SK-N-SH treated with all-trans-retinoic acid at 6 μM for 48 hours (cell line): Measurements from ENCODE around the gene NARS2.

Experiments used
- ATAC-seq: fragments of 200-7000 bp; cut with Tn5 transposase; 3 replicates; pipeline ENCODE4 v1.9.1; 2020; ENCODE audit warnings: mild to moderate bottlenecking, moderate library complexity
- ARNTL ChIP-seq: fragments of 450-650 bp; formaldehyde crosslinking; IDR thresholded peaks from 2 replicates; pipeline ENCODE4 v1.5.0; 2020; ENCODE audit warnings: low read depth, mild to moderate bottlenecking, moderate library complexity, borderline replicate concordance
- BACH2 ChIP-seq: fragments of 250-450 bp; sonication (Bioruptor Pico); IDR thresholded peaks from 2 replicates; pipeline ENCODE4 v1.9.0; 2021; ENCODE audit warnings: mild to moderate bottlenecking, borderline replicate concordance
- ESRRG ChIP-seq: fragments of 250-450 bp; sonication (Bioruptor Pico); IDR thresholded peaks from 2 replicates; pipeline ENCODE4 v1.6.1; 2021; ENCODE audit warnings: mild to moderate bottlenecking
- GLIS3 ChIP-seq: fragments of 250-450 bp; sonication (Bioruptor Pico); IDR thresholded peaks from 2 replicates; pipeline ENCODE4 v1.5.0; 2020; ENCODE audit warnings: mild to moderate bottlenecking, moderate library complexity
- ISL1 ChIP-seq: fragments of 250-450 bp; sonication (Bioruptor Pico); IDR thresholded peaks from 2 replicates; pipeline ENCODE4 v2.1.2; 2022; ENCODE audit warnings: mild to moderate bottlenecking, moderate library complexity
- OSR1 ChIP-seq: fragments of 250-450 bp; sonication (Bioruptor Pico); IDR thresholded peaks from 2 replicates; pipeline ENCODE4 v1.8.0; 2022; ENCODE audit warnings: moderate library complexity, mild to moderate bottlenecking, inconsistent platforms
- POU6F1 ChIP-seq: fragments of 250-450 bp; sonication (Bioruptor Pico); IDR thresholded peaks from 2 replicates; pipeline ENCODE4 v1.8.0; 2021; ENCODE audit warnings: low read depth, mild to moderate bottlenecking, moderate library complexity, borderline replicate concordance
- PPARA ChIP-seq: fragments of 250-450 bp; sonication (Bioruptor Pico); IDR thresholded peaks from 2 replicates; pipeline ENCODE4 v1.5.0; 2020; ENCODE audit warnings: mild to moderate bottlenecking, borderline replicate concordance
- RARB ChIP-seq: fragments of 250-450 bp; sonication (Bioruptor Pico); IDR thresholded peaks from 2 replicates; pipeline ENCODE4 v1.8.0; 2021; ENCODE audit warnings: mild to moderate bottlenecking, moderate library complexity
- SNAI2 ChIP-seq: fragments of 250-450 bp; sonication (Bioruptor Pico); IDR thresholded peaks from 2 replicates; pipeline ENCODE4 v1.5.0; 2020; ENCODE audit warnings: mild to moderate bottlenecking, moderate library complexity
- TCF4 ChIP-seq: fragments of 250-450 bp; sonication (Bioruptor Pico); IDR thresholded peaks from 2 replicates; pipeline ENCODE4 v1.8.0; 2021; ENCODE audit warnings: mild to moderate bottlenecking, moderate library complexity, borderline replicate concordance
- TOX ChIP-seq: fragments of 250-450 bp; sonication (Bioruptor Pico); IDR thresholded peaks from 2 replicates; pipeline ENCODE4 v1.8.0; 2021; ENCODE audit warnings: mild to moderate bottlenecking, moderate library complexity, borderline replicate concordance
- ZC3H10 ChIP-seq: fragments of 250-450 bp; sonication (Bioruptor Pico); IDR thresholded peaks from 2 replicates; pipeline ENCODE4 v1.5.1; 2021; ENCODE audit warnings: mild to moderate bottlenecking, moderate library complexity
- ZFP3 ChIP-seq: fragments of 250-450 bp; sonication (Bioruptor Pico); IDR thresholded peaks from 2 replicates; pipeline ENCODE4 v1.5.0; 2020; ENCODE audit warnings: mild to moderate bottlenecking, moderate library complexity
- ZFP30 ChIP-seq: fragments of 450-650 bp; formaldehyde crosslinking; IDR thresholded peaks from 2 replicates; pipeline ENCODE4 v1.5.0; 2022; ENCODE audit warnings: mild to moderate bottlenecking, moderate library complexity
- ZNF565 ChIP-seq: fragments of 450-650 bp; formaldehyde crosslinking; conservative IDR thresholded peaks from 2 replicates; pipeline ENCODE4 v1.5.0; 2020; ENCODE audit warnings: low read depth, mild to moderate bottlenecking, moderate library complexity
- ZNF70 ChIP-seq: fragments of 450-650 bp; formaldehyde crosslinking; IDR thresholded peaks from 2 replicates; pipeline ENCODE4 v1.5.0; 2020; ENCODE audit warnings: mild to moderate bottlenecking, moderate library complexity
- ZNF8 ChIP-seq: fragments of 450-650 bp; formaldehyde crosslinking; IDR thresholded peaks from 2 replicates; pipeline ENCODE4 v1.5.0; 2020; ENCODE audit warnings: mild to moderate bottlenecking, moderate library complexity
- TF ChIP-seq, protein P1 (sequence below): fragments of 250-450 bp; sonication (Bioruptor Pico); IDR thresholded peaks from 2 replicates; pipeline ENCODE4 v1.5.1; 2021; ENCODE audit warnings: mild to moderate bottlenecking, moderate library complexity
- TF ChIP-seq, protein P2 (sequence below): fragments of 250-450 bp; sonication (Bioruptor Pico); IDR thresholded peaks from 2 replicates; pipeline ENCODE4 v1.8.0; 2020; ENCODE audit warnings: mild to moderate bottlenecking, moderate library complexity, borderline replicate concordance

The NARS2 gene

GRCh38 chr11:78474451-78474850 is 100.2 kb downstream of the NARS2 start (continued):
- TF ChIP-seq, protein P1, sequence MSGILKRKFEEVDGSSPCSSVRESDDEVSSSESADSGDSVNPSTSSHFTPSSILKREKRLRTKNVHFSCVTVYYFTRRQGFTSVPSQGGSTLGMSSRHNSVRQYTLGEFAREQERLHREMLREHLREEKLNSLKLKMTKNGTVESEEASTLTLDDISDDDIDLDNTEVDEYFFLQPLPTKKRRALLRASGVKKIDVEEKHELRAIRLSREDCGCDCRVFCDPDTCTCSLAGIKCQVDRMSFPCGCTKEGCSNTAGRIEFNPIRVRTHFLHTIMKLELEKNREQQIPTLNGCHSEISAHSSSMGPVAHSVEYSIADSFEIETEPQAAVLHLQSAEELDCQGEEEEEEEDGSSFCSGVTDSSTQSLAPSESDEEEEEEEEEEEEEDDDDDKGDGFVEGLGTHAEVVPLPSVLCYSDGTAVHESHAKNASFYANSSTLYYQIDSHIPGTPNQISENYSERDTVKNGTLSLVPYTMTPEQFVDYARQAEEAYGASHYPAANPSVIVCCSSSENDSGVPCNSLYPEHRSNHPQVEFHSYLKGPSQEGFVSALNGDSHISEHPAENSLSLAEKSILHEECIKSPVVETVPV (CRISPR knock-in tag), result no peak
- no peak for TF ChIP-seq ZFP30
- TF ChIP-seq ARNTL, result no peak
- TF ChIP-seq ISL1 (CRISPR knock-in tag), result no peak
- TF ChIP-seq BACH2 (CRISPR knock-in tag), result no peak
- no peak for TF ChIP-seq ZC3H10 (CRISPR knock-in tag)
- no peak for TF ChIP-seq TCF4 (CRISPR knock-in tag)

DNA sequence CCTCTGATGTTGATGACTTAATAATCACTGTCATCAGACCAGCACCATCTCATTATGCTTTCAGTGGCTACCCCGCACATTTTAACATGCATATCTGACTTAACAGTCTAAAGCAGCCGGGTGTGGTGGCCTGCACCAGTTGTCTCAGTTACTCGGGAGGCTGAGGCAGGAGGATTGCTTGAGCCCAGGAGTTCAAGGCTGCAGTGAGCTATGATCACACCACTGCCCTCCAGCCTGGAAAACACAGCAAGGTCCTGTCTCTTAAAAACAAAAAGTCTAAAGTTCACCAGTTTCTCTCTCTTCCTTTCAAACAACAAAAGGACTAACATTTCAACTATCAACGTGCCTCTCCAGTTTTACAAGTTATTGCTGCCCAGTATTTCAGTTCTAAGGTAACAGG is 101.8 kb downstream of the NARS2 start:
- no peak for ATAC-seq
- TF ChIP-seq ZNF565 (no peak), RARB (CRISPR knock-in tag) (no peak), GLIS3 (no peak), POU6F1 (no peak), BACH2 (CRISPR knock-in tag) (no peak), ZFP30 (no peak), ARNTL (no peak), ISL1 (CRISPR knock-in tag) (no peak), ZNF70 (CRISPR knock-in tag) (no peak), SNAI2 (no peak), OSR1 (CRISPR knock-in tag) (no peak), TOX (CRISPR knock-in tag) (no peak)
- TF ChIP-seq, protein P1 (CRISPR knock-in tag), result no peak

GRCh38 chr11:78472382-78472781 is 102.3 kb downstream of the NARS2 start:
- no peak for TF ChIP-seq ZNF70 (CRISPR knock-in tag)
- TF ChIP-seq RARB (CRISPR knock-in tag), result no peak
- no peak for TF ChIP-seq GLIS3
- TF ChIP-seq ZFP3 (CRISPR knock-in tag), result no peak
- TF ChIP-seq PPARA (CRISPR knock-in tag), result no peak
- no peak for TF ChIP-seq POU6F1
- TF ChIP-seq ESRRG (CRISPR knock-in tag), result no peak
- TF ChIP-seq, protein P2, sequence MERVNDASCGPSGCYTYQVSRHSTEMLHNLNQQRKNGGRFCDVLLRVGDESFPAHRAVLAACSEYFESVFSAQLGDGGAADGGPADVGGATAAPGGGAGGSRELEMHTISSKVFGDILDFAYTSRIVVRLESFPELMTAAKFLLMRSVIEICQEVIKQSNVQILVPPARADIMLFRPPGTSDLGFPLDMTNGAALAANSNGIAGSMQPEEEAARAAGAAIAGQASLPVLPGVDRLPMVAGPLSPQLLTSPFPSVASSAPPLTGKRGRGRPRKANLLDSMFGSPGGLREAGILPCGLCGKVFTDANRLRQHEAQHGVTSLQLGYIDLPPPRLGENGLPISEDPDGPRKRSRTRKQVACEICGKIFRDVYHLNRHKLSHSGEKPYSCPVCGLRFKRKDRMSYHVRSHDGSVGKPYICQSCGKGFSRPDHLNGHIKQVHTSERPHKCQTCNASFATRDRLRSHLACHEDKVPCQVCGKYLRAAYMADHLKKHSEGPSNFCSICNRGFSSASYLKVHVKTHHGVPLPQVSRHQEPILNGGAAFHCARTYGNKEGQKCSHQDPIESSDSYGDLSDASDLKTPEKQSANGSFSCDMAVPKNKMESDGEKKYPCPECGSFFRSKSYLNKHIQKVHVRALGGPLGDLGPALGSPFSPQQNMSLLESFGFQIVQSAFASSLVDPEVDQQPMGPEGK (CRISPR knock-in tag), result no peak
- no peak for TF ChIP-seq TOX (CRISPR knock-in tag)
- TF ChIP-seq ISL1 (CRISPR knock-in tag), result no peak
- TF ChIP-seq OSR1 (CRISPR knock-in tag), result no peak
- ATAC-seq, result no peak

GRCh38 chr11:78470861-78471442 is 103.7 kb downstream of the NARS2 start:
- TF ChIP-seq, protein P1 (CRISPR knock-in tag), result no peak
- TF ChIP-seq ARNTL (no peak), ZNF8 (CRISPR knock-in tag) (no peak), ISL1 (CRISPR knock-in tag) (no peak)
- TF ChIP-seq, protein P2 (CRISPR knock-in tag), result no peak

More at GRCh38 chr11:78470861-78471442, 103.7 kb downstream of the NARS2 start:
- no peak for ATAC-seq
